Duodenal mucosa (tissue), 2 donors: ENCODE measurements around the gene S100PBP.

Experiments
- H3K27ac ChIP-seq: one replicate; pipeline ENCODE4 v1.7.0; 2013; ENCODE audit warnings: low read depth, low read length
- H3K27me3 ChIP-seq, 2 donors: one replicate each; pipeline ENCODE4 v1.7.0; 2013; ENCODE audit warnings: low read length in 2 of 2, control low read depth in 1 of 2; ENCODE audit not compliant: insufficient read depth in 2 of 2, control insufficient read depth in 1 of 2
- H3K36me3 ChIP-seq, 2 donors: one replicate each; pipeline ENCODE4 v1.7.0; 2013; ENCODE audit warnings: low read length in 2 of 2, control low read depth in 1 of 2; ENCODE audit not compliant: insufficient read depth in 2 of 2, control insufficient read depth in 1 of 2
- H3K4me1 ChIP-seq, 2 donors: one replicate each; pipeline ENCODE4 v1.7.0; 2013; ENCODE audit warnings: low read length in 2 of 2, control low read depth in 1 of 2; ENCODE audit not compliant: insufficient read depth in 2 of 2, control insufficient read depth in 1 of 2
- H3K4me3 ChIP-seq, 2 donors: one replicate each; pipeline ENCODE4 v1.7.0; 2013; ENCODE audit warnings: low read length in 2 of 2, low read depth in 1 of 2
- H3K9ac ChIP-seq, 2 donors: one replicate each; pipeline ENCODE4 v1.7.0; 2013; ENCODE audit warnings: low read length in 2 of 2, low read depth in 1 of 2
- H3K9me3 ChIP-seq, 2 donors: one replicate each; pipeline ENCODE4 v1.7.0; 2013; ENCODE audit warnings: low read length in 2 of 2, control low read depth in 1 of 2; ENCODE audit not compliant: control insufficient read depth in 1 of 2

Gene S100PBP

DNA sequence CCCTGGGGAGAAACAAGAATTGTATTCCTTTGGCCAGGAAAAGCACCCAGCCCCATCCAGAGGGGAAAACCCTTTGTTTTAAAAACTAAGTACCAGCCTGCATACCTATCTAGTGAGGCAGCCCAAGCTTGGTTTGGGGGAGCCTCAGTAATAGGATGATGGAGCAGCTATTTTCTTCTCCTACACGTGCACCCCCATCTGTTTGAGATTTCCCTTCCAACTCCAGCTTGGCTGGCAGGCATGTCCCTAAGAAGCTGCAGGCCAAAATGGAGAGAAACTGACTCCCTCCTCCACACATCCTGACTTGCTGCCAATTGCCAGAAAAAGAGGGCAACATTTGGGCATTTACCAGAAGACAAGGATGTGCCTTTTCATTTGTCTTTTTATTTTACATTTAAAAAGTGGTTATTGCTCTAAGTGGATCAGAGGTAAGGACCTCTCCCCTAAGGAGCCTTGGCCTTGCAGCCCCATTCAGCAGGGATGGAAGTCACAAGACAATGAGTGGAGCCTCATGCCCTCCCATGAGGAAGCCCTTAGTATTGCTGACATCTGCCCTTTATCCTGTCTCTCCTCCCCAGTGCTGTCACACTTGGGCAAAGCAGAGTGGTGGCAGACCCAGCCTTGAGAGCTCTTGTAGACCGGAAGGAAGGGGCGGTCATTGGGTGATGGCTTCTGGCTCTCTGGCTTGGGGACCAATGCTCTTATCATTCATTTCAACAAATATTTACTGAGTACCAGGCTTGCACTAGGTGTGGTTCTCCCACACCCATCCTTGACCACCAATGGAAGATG, 44.6 kb downstream of the S100PBP start:
- H3K4me3 ChIP-seq, result no peak overlapping the region
- no peaks in the 10 kb centered on the region for H3K27me3 ChIP-seq
- no peak overlapping the region for H3K27ac ChIP-seq
- no peak overlapping the region for H3K9ac ChIP-seq
- H3K9me3 ChIP-seq, result no peaks in the 10 kb centered on the region
- H3K36me3 ChIP-seq, result peaks cover 11 to 37% of the 10 kb centered on the region in 2 donors
- no peaks in the 10 kb centered on the region for H3K4me1 ChIP-seq

DNA sequence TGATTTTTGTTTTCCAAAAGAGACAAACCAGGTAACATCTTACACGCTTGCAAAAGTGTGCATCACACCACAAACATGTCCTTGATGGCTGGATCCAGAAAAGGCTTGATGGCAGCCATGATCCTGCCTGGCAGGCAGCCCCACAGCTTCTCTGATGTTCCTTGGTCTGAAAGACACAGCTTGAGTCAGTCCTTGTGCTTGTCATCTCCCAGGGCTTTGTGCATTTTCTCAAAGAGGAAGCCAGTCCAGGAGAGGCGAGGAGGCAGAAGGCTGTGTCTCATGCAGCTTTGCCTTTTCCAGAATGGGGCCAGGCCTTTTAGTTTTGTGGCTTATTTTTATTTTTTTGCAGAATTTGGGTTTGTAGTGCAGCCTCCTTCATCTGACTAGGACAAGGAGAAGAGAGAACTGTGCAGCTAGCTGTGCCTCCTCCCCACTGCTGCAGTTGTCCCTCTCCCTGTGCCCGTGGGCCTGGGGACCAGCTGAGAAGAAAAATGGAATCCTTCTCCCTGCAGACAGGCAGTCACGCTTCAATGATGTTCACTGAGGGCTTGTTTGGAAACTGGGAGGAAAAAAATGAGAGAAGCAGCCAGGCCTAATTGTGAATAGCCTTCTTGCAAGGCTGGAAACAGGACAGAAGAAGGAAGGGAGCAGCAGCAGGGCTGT, 45.9 kb downstream of the S100PBP start:
- Histone ChIP-seq H3K27ac (no peak overlapping the region), H3K27me3 (no peaks in the 10 kb centered on the region), H3K4me1 (no peaks in the 10 kb centered on the region), H3K36me3 (peaks cover 11 to 28% of the 10 kb centered on the region in 2 donors), H3K9me3 (no peaks in the 10 kb centered on the region), H3K4me3 (no peak overlapping the region), H3K9ac (no peak overlapping the region)

DNA sequence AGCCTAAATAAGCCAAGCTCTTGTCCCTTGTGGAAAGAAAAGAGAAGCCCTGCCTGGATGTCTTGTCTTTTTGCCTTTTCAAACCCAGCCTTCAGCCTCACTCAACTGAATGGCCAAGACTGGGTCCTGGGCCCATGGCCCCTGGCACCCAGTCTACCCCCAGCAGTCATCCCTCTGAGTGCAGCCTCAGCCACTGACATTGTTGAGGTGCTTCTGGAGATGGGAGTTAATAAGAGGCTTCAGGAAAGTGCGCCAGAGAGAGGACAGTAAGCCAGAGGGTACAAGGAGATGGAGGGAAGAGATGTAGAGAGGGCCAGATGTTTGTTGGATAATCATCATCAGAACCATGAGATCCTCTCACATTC, 46.4 kb downstream of the S100PBP start:
- Histone ChIP-seq H3K9ac (no peak overlapping the region), H3K27me3 (no peaks in the 10 kb centered on the region), H3K27ac (no peak overlapping the region), H3K9me3 (no peaks in the 10 kb centered on the region), H3K36me3 (peaks cover 11 to 26% of the 10 kb centered on the region in 2 donors), H3K4me3 (no peak overlapping the region), H3K4me1 (no peaks in the 10 kb centered on the region)

DNA sequence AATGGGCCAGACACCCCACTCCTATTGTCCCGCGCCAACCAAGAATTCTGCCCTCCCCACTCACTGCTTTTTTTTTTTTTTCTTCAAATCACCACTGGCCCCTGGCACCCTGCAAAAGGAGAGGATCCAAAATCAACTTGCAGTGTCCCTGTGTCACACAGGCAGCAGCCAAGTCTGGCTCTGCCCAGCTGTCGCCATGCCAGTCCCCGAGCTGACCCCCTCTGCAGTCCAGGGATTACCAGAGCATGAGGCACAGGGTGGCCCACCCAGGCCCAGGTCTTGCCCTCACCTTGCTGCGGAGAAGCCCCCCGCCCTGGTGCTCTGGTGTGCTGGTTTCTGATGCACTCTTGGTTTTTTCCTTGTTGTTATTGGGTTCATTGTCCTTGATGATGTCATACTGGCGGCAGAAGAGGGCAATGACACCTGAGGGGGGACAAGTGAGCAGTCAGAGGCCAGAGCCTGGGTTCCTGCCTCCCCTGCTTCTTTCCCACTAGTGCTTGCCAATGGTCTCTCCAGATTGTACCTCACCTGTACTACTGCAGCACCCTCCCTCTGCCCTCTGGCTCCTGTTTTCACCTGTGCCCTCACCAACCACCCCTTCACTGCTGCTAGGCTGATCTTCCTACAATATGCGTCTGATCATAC, 47.0 kb downstream of the S100PBP start:
- Histone ChIP-seq H3K27me3 (peaks cover 0 to 2% of the 10 kb centered on the region in 2 donors), H3K36me3 (peaks cover 5 to 23% of the 10 kb centered on the region in 2 donors), H3K9me3 (no peaks in the 10 kb centered on the region), H3K27ac (no peak overlapping the region), H3K4me1 (no peaks in the 10 kb centered on the region), H3K9ac (no peak overlapping the region), H3K4me3 (no peak overlapping the region)

DNA sequence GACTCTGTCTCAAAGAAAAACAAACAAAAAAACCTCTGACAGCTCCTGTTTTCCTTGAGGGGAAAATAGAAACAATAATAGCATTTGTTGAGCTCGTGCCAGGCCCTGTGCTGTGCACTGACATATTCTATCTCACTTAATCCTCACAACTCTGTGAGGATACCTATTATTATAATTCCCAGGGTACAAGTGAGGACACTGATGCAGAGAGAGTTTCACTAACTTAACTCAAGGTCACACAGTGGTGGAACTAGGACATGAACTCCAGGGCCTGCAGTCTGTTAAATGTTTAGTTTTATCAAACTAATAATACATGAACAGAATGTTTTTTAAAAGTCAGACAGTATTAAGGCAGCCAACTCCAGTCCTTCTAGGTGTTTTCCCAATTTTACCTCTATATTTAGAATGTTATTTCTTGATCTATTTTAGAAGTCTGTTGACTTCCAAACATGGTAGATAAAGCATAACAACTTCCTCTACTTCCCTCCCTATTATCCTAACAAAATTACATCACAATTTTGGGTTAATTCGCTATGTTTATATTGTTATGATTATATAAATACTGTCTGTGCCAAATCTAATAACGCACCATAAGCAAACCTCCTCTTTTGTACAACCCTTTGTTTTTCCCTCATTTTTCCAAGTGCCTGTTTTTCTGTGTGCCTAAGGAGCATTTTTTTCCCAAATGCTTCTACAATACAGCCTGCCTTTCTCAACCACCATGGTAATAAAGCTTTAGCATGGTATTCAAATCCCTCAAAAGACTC, 48.4 kb downstream of the S100PBP start:
- peaks cover 5 to 21% of the 10 kb centered on the region in 2 donors for H3K36me3 ChIP-seq
- peaks cover 6 to 12% of the 10 kb centered on the region in 2 donors for H3K27me3 ChIP-seq
- no peak overlapping the region for H3K4me3 ChIP-seq
- no peak overlapping the region for H3K27ac ChIP-seq
- H3K4me1 ChIP-seq, result peaks cover 0 to 6% of the 10 kb centered on the region in 2 donors
- H3K9ac ChIP-seq, result no peak overlapping the region
- no peaks in the 10 kb centered on the region for H3K9me3 ChIP-seq

DNA sequence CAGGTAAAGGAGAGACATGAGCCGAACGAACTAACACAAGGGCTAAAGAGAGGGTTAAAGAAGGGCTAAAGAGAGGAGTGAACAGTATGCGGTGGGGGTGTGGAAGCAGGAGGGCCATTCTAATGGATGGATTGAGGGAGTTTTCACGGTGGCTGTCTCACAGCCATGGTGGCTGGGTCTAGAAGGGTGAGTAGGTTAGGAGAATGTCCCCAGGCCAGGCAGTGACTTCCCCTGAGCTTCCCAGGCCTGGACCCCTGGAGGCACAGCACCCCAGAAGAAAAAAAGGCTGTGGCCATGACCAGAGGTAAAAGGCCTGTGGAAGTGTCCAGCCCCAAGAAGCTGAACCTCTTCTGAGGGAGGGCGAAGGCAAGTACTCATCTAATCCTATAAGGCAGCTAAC, 49.7 kb downstream of the S100PBP start:
- Histone ChIP-seq H3K27ac (no peak overlapping the region), H3K4me1 (peaks cover 0 to 10% of the 10 kb centered on the region in 2 donors), H3K27me3 (peaks cover 16 to 24% of the 10 kb centered on the region in 2 donors), H3K9me3 (no peaks in the 10 kb centered on the region), H3K9ac (no peak overlapping the region), H3K36me3 (peaks cover 0 to 15% of the 10 kb centered on the region in 2 donors), H3K4me3 (no peak overlapping the region)

DNA sequence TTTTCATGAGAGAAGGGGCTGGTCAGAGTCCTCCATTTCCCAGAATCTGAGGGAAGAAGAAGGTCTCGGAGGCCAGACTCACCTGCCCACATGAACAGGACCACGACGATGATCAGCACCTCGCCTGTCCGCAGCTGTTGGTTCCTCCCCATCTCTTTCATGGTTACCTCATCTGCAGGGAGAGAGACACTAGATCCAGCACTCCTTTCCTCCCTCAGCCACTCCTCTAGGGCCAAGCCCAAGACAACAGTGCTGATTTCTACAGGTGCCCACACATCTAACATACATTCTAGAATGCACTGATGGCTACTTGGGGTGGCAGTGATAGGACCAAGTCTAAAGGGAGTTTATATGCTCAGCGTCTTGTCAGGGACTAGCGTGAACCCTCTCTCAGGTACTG, 50.2 kb downstream of the S100PBP start:
- peaks cover 17 to 24% of the 10 kb centered on the region in 2 donors for H3K27me3 ChIP-seq
- H3K4me1 ChIP-seq, result peaks cover 0 to 10% of the 10 kb centered on the region in 2 donors
- peaks cover 0 to 10% of the 10 kb centered on the region in 2 donors for H3K36me3 ChIP-seq
- H3K9me3 ChIP-seq, result no peaks in the 10 kb centered on the region
- no peak overlapping the region for H3K27ac ChIP-seq
- H3K4me3 ChIP-seq, result no peak overlapping the region
- no peak overlapping the region for H3K9ac ChIP-seq

DNA sequence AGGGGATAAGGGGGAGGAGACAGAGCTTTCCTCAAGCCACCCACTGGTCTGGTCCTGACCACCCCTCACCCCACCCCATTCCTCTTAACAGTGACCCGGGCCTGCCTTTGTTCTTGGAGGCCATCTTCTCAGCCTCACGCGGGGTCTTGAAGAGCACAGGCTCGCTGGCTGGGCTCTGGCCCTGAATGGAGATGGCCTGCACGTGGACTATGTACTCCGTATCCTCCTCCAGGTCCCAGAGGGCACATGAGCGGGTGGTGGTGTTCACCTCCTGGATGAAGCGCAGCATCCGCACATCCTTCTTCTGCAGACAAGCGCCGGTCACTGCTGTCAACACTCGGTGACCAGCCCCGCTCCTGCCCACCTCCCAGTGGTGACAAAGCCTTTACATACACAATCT, 50.6 kb downstream of the S100PBP start:
- Histone ChIP-seq H3K9ac (no peak overlapping the region), H3K27me3 (peaks cover 17 to 24% of the 10 kb centered on the region in 2 donors), H3K36me3 (peaks cover 0 to 6% of the 10 kb centered on the region in 2 donors), H3K27ac (no peak overlapping the region), H3K4me1 (peaks cover 0 to 10% of the 10 kb centered on the region in 2 donors), H3K4me3 (no peak overlapping the region), H3K9me3 (no peaks in the 10 kb centered on the region)

DNA sequence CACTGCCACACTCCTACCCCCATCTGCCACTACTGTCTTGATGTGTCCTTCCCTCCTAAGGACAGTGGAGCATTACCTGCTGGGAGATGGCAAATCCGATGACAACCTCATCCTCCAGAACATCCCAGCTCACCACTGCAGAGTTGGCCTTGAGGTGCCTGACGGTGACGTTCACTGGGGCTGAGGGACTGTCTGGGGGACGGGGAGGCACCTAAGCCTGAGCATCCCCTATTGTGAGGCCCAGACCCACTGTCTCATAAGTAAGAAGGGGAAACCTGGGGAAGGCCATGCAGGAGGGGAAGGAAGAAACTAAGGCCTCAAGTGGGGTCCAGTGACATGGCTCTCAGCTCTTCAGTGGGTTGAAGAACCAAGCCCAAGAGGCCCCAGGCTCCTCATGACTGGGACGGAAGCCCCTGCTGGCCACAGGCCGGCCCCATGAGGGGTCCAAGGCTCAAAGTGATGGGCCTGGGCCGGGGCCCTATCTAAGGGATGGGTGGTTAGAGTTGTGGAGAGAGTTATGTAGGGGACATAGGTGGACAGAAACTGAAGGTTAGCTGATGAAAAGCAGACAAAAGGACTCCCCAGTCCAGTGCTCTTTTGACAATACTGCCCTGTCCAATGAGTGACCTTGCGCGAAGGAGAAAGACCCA, 51.5 kb downstream of the S100PBP start:
- peaks cover 0 to 10% of the 10 kb centered on the region in 2 donors for H3K4me1 ChIP-seq
- no peaks in the 10 kb centered on the region for H3K36me3 ChIP-seq
- H3K9ac ChIP-seq, result no peak overlapping the region
- peaks cover 17 to 24% of the 10 kb centered on the region in 2 donors for H3K27me3 ChIP-seq
- no peak overlapping the region for H3K4me3 ChIP-seq
- no peak overlapping the region for H3K27ac ChIP-seq
- no peaks in the 10 kb centered on the region for H3K9me3 ChIP-seq
